Measurements from ENCODE around the gene CXCL1.

The CXCL1 gene

GRCh38 chr4:73852771-73853170, 16.4 kb upstream of the CXCL1 start:
- DNase-seq: no peak

DNA sequence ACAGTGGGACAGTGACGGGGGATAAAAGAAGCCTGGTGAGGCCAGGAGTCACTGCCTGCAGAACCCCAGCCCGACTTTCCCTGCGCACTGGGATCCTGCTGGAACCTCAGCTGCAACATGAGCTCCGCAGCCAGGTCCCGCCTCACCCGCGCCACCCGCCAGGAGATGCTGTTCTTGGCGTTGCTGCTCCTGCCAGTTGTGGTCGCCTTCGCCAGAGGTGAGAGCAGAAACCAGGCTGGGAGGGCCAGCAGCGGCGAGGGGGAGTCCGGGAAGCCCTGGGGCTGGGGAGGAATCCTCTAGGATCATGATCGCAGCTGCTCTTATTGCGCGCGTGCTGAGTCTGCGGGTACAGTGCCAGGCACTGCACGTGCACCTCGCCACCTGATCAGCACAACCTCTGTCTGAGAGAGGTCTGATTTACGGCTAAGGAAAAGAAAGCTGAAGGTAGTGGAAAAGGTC, 15.9 kb upstream of the CXCL1 start, which contains the start of gene PF4V1:
TSS of gene PF4V1 (plus strand) at position 51 of the 459 bp plus-strand sequence. CDS start at position 118, 67 bp downstream.
- DNase-seq: no peak

- DNase-seq: no peak
Observed at GRCh38 chr4:73853718-73854473, 15.3 kb upstream of the CXCL1 start.

GRCh38 chr4:73855406-73855805, 13.8 kb upstream of the CXCL1 start:
- no peak for DNase-seq

DNA sequence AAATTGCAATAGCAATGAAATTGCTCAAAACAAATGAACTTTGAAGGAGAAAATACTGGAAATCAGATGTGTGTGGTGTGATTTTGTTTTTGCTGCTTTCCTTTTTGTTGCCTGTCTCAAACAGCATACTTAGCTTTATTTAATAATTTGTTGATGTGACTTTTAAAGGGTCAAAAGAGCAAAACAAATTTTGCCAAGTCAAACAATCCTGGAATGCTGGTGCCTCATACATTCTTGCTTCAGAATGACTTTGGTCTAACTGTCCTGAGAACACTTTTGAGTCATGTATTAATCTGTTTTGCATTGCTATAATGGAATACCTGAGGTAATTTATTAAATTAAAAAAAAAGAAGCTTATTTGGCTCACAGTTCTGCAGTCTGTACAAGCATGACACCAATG, 12.7 kb upstream of the CXCL1 start:
- DNase-seq: no peak

- no peak for DNase-seq
Observed at GRCh38 chr4:73859614-73860088, 9.5 kb upstream of the CXCL1 start.

DNA sequence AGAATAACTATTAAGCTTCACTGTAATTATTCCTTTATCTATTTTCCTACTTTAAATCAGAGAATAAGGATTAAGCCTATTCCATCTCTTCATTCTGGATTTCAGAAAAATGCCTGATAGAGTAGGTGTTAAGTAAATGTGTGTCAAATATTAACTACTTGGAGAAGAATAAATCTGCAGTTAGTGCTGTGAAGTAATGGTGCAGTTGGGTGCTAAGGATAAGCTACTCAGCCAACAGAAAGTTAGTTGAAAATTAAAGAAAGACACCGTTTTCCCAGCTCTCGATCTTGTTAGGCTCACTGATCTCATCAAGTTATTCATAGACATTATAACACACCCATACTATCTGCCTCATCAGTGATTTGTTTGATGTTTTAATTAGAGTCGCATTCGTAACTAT, 9.0 kb upstream of the CXCL1 start:
- DNase-seq: no peak

GRCh38 chr4:73860917-73861316, 8.3 kb upstream of the CXCL1 start:
- no peak for DNase-seq

- no peak for DNase-seq
Observed at GRCh38 chr4:73862322-73862721, 6.9 kb upstream of the CXCL1 start.

- no peak for DNase-seq
Observed at GRCh38 chr4:73864365-73864764, 4.8 kb upstream of the CXCL1 start.

DNA sequence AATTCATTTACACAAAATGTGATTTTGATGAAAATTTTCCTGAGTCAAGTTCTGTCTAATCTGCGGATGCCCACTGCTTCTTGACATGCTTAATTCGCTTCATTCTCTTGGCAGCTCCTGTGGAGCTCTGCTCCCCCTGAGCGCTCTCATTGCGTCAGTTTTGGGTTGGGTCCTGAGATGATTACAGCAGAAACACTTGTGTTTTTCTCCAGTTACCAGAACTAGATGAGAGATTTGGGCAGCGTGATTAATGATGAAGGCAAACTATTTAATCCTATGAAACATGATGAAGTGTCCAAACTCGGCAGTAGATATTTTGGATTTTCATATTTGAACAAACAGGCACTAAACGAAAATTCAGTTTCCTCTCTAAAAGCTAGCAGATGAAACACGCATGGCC, 4.2 kb upstream of the CXCL1 start:
- no peak for DNase-seq

- no peak for DNase-seq
Observed at GRCh38 chr4:73865431-73866096, 3.6 kb upstream of the CXCL1 start.

DNA sequence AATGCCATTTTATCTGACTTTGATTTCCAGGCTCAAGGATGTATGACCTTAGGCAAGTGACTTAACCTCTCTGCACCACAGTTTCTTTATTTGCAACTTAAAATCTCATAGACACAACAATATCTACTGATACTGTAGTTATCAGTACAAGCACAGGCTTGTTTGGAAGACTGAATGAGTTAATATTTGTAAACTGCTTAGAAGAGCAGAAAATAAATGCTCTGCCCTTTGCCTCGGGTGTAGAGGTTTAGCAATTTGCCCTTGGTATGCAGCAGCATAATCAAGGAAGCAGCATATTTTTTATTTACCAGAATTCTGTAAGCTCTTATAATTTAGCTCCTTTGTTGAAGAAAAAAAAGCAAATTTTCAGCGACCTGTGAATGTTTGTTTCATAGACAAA, 2.9 kb upstream of the CXCL1 start:
- no peak for DNase-seq

- no peak for DNase-seq
Observed at GRCh38 chr4:73867783-73868182, 1.4 kb upstream of the CXCL1 start.

GRCh38 chr4:73868206-73869129, 725 bp upstream of the CXCL1 start:
- DNase-seq: no peak

- DNase-seq: no peak
Observed at GRCh38 chr4:73870260-73870659, 1.1 kb downstream of the CXCL1 start.

DNA sequence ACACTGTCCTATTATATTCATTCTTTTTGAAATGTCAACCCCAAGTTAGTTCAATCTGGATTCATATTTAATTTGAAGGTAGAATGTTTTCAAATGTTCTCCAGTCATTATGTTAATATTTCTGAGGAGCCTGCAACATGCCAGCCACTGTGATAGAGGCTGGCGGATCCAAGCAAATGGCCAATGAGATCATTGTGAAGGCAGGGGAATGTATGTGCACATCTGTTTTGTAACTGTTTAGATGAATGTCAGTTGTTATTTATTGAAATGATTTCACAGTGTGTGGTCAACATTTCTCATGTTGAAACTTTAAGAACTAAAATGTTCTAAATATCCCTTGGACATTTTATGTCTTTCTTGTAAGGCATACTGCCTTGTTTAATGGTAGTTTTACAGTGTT, 1.6 kb downstream of the CXCL1 start:
- DNase-seq: no peak

DNA sequence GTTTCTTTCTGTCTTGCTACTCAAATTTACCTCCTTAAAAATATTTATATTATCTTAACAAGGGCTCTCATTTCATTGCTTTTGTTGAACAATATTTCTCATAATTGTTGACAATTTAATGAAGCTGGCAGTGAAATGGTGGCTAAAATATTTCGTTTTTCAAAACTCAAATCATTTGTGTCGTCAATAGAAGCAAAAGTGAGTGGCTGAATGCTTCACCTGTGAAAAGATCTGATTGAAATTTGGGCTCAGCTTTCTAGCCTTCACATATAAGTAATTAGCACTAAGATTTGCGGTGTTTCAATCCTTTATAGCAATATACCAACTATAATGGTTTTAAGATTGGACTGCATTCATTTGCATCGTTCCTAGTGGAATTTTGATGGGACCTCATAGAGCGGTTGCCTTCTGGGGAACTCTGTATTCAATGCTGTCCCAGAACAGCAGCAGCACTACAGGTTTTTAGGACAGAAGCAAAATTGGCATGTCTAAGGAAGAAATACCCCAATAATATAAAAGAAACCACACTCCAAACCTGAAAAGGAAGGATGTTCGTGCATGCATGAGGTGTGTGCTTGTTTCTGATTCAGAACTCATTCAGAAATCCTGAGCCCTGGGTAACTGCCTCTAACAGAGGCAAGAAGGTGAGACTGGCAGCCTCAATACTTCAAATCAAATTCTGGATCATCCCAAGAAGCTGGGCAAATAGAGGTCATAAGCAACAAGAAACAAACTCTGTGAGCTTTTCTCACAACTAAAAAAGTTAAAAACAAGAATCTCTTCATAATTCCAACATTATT, 2.5 kb downstream of the CXCL1 start:
- no peak for DNase-seq

DNA sequence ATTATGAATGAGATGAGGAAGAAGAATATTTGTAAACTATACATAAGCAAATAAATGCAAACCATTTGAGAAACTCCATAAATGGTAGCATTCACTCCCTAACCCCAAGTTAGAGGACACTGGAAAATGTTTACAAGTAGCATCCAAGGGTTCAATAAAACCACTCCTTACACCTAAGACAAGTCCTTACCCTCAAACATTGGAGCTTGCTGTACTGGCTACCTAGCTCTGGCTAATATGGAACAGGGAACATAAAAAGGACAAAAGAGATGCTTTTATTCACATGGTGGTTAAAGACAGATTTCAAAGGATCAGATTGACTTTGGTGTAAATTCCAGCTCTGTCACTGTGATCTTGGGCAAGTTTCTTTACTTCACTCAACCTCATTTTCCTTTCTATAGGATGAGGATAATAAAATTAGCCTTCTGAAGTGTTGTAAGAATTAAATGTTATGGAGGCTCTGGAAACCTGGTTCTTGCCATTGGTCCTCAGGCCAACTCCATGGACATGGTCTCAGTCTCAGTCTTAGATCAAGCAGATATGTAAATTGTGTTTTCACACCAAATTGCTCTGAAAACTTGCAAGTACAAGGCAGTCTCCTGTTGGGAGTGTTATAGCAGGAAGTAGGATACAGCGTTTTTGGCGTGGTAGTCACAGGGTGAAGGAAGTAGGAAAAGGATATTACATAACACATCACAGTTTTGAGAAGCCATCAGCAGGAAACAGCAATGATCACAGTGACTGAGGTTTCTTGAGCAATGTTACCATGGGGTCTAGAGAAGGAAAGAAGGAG, 3.3 kb downstream of the CXCL1 start:
- no peak for DNase-seq

DNA sequence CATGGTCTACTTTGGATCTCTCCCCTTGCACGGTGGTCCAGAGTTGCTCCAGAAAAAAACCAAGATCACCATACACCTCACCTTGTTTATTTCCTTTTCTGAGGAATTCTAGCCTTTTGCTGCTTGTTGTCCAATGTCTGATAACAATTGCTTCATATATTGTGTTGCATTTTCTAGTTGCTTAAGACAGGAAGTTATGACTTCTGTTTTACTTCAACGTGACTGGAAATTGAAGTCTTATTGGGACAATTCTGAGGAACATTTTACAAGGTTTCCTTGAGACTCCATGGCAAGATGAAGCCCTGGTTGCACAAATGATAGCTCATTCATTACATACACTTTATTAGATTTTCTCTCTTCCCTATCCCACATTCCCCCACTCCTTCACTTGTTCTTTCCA, 5.2 kb downstream of the CXCL1 start:
- no peak for DNase-seq

GRCh38 chr4:73875401-73875800, 6.2 kb downstream of the CXCL1 start:
- no peak for DNase-seq

GRCh38 chr4:73883306-73883705, 14.1 kb downstream of the CXCL1 start:
- no peak for DNase-seq

Data from CD4-positive, alpha-beta T cell treated with Interleukin-10 for 1 hour (primary cell).